Activated CD8-positive, alpha-beta memory T cell treated with anti-CD3 and anti-CD28 coated beads for 24 hours (primary cell): Measurements from ENCODE around the gene WDPCP.
"Not testable (repeated sequence)": the region's sequence is repeated elsewhere in the genome, so short reads cannot be mapped to it uniquely, and the experiment has no call there.

Source experiments
- DNase-seq: peaks from one replicate; pipeline ENCODE4 v3.0.0-alpha.2; 2020

Gene WDPCP

GRCh38 chr2:63346411-63346810, 241.9 kb downstream of the WDPCP start:
- no peak for DNase-seq

- DNase-seq, result no peak
Observed at GRCh38 chr2:63345285-63345633, 243.0 kb downstream of the WDPCP start.

- DNase-seq, result no peak
Observed at GRCh38 chr2:63344575-63345284, 243.5 kb downstream of the WDPCP start.

- DNase-seq, result no peak
Observed at GRCh38 chr2:63343397-63344109, 244.7 kb downstream of the WDPCP start.

- no peak for DNase-seq
Observed at GRCh38 chr2:63340443-63340842, 247.8 kb downstream of the WDPCP start.

GRCh38 chr2:63334910-63335309, 253.4 kb downstream of the WDPCP start:
- DNase-seq, result no peak

- no peak for DNase-seq
Observed at GRCh38 chr2:63326473-63326872, 261.8 kb downstream of the WDPCP start.

- not testable (repeated sequence) for DNase-seq
Observed at GRCh38 chr2:63323662-63324061, 264.6 kb downstream of the WDPCP start.

- DNase-seq, result not testable (repeated sequence)
Observed at GRCh38 chr2:63321973-63322372, 266.3 kb downstream of the WDPCP start.

- no peak for DNase-seq
Observed at GRCh38 chr2:63320669-63321068, 267.6 kb downstream of the WDPCP start.

- no peak for DNase-seq
Observed at GRCh38 chr2:63310614-63311013, 277.7 kb downstream of the WDPCP start.

- no peak for DNase-seq
Observed at GRCh38 chr2:63301481-63301880, 286.8 kb downstream of the WDPCP start.

GRCh38 chr2:63300835-63301234, 287.4 kb downstream of the WDPCP start:
- DNase-seq, result no peak

GRCh38 chr2:63287956-63288355, 300.3 kb downstream of the WDPCP start:
- DNase-seq, result no peak

- DNase-seq, result not testable (repeated sequence)
Observed at GRCh38 chr2:63286520-63286919, 301.8 kb downstream of the WDPCP start.

GRCh38 chr2:63283273-63283672, 305.0 kb downstream of the WDPCP start:
- DNase-seq, result no peak

- DNase-seq, result no peak
Observed at GRCh38 chr2:63272560-63272959, 315.7 kb downstream of the WDPCP start.

GRCh38 chr2:63270717-63271116, 317.6 kb downstream of the WDPCP start:
- DNase-seq, result no peak

- no peak for DNase-seq
Observed at GRCh38 chr2:63268946-63269345, 319.3 kb downstream of the WDPCP start.

- no peak for DNase-seq
Observed at GRCh38 chr2:63261137-63261621, 327.1 kb downstream of the WDPCP start.

- DNase-seq, result no peak
Observed at GRCh38 chr2:63257473-63257872, 330.8 kb downstream of the WDPCP start.

- no peak for DNase-seq
Observed at GRCh38 chr2:63249161-63249560, 339.1 kb downstream of the WDPCP start.

GRCh38 chr2:63242747-63243146, 345.5 kb downstream of the WDPCP start:
- no peak for DNase-seq

- DNase-seq, result no peak
Observed at GRCh38 chr2:63225964-63226686, 362.2 kb downstream of the WDPCP start.
